Epithelial cell of esophagus (primary cell): ENCODE data around the gene TM2D1.
A peak's percentile ranks its signal among the peaks of the same experiment; 100 is the strongest.

Source experiments
- DNase-seq: peaks from one replicate; pipeline ENCODE4 v3.0.0; 2010; ENCODE audit warnings: low read depth
- H3K4me3 ChIP-seq: 2 replicates; pipeline ENCODE4 v1.5.1; 2011; ENCODE audit warnings: mild to moderate bottlenecking, low read length, control low read depth
- CTCF ChIP-seq: IDR thresholded peaks from 2 replicates; pipeline ENCODE4 v1.5.1; 2011; ENCODE audit warnings: low read depth, mild to moderate bottlenecking, low read length, control low read depth, inconsistent platforms; ENCODE audit not compliant: insufficient read depth; ENCODE audit errors: missing control alignments

TM2D1 gene

GRCh38 chr1:61749574-61749973, 24.6 kb upstream of the TM2D1 start:
- TF ChIP-seq CTCF = no peak

GRCh38 chr1:61748566-61748965, 23.6 kb upstream of the TM2D1 start:
- no peak for DNase-seq
- no peak for TF ChIP-seq CTCF
- no peak overlapping the region for H3K4me3 ChIP-seq

More at GRCh38 chr1:61749574-61749973, 24.6 kb upstream of the TM2D1 start:
- H3K4me3 ChIP-seq = no peak overlapping the region
- no peak for DNase-seq

DNA sequence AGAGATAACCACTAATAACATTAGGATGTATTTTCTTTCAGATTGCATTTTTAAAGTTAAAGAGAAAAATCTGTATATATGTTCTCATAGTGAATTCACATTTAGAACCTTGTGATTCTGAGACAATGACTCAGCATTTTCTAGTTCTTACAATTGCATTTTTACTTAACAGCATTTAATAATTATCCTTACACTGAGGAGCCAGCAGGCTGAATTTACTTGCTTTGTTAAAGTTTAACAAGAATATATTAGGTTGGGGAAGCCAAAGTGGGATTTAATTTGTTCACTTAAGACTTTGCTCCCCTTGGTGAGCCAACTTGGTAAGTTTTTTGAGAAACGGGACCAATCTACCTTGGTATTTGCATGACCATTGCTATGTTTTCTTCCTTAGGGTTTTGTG, 21.9 kb upstream of the TM2D1 start:
- no peak overlapping the region for H3K4me3 ChIP-seq
- no peak for TF ChIP-seq CTCF
- DNase-seq = peak; percentile 30

DNA sequence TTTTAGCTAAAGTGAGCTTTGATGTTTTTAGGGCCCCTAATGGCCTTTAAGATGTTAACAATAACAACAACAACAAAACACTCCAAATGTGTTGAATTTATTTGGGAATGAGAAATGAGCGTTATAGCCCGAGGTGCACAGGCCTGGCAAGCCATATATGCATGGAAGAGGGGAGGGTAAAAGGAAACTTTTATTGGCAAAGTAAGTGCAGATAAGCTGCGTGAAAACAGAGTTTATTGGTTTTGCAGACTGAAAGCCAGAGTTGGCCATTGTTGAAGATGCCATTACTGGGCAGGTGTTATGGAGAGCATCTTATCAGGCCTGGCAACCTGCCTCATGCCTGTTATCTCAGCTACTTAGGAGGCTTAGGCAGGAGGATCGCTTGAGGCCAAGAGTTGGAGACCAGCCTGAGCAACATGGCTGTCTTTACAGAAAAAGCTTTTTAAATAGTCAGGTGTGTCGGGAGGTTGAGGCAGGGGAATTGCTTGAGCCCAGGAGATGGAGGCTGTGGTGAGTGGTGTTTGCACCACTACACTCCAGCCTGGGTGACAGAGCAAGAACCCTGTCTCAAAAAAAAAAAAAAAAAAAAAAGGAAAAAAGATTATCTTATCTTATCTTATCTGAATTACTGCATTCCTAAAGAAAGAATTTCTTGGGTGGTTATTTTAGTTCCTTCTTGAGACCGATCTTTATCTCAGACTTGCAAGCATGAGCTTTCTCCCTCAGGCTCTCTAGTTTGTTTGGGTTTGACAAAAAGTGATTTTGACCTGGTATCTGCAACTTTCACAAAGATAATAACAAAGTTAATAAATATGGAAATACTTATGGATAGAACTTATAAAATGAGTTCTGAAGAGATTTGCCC, 19.0 kb upstream of the TM2D1 start:
- peak overlapping the region; percentile 77 for H3K4me3 ChIP-seq
- TF ChIP-seq CTCF = no peak
- DNase-seq = no peak

- no peak for TF ChIP-seq CTCF
- no peak for DNase-seq
- H3K4me3 ChIP-seq = peak overlapping the region; percentile 77
These were observed 18.4 kb upstream of the TM2D1 start for GRCh38 chr1:61743431-61743705.

GRCh38 chr1:61742620-61743430, 17.9 kb upstream of the TM2D1 start:
- H3K4me3 ChIP-seq = peak overlapping the region; percentile 77
- peak; percentile 49 for DNase-seq
- TF ChIP-seq CTCF = no peak
